ENCODE data around the gene PIK3R6.
A peak's percentile ranks its signal among the peaks of the same experiment; 100 is the strongest.

The PIK3R6 gene

GRCh38 chr17:8788998-8789397 lies 78.5 kb downstream of the PIK3R6 start:
- Histone ChIP-seq H3K4me2 (ENCODE audit: insufficient read depth, low read length, poor library complexity, severe bottlenecking) (no peak overlapping the region), H4K8ac (ENCODE audit: low read depth, low read length) (no peak overlapping the region), H2BK12ac (ENCODE audit: low read length) (no peak overlapping the region), H3K9me3 (replicated peaks in 1 of 2; ENCODE audit: control insufficient read depth in 2 of 2, insufficient read depth in 1 of 2, low read depth in 1 of 2, low read length in 2 of 2) (peaks cover 4 to 11% of the 10 kb centered on the region in 2 donors), H3K4me1 (ENCODE audit: control insufficient read depth in 2 of 2, insufficient read depth in 1 of 2, low read depth in 1 of 2, low read length in 2 of 2) (peaks cover 0 to 2% of the 10 kb centered on the region in 2 donors), H3K4ac (ENCODE audit: low read length) (no peak overlapping the region), H2BK5ac (ENCODE audit: low read length) (no peak overlapping the region), H2BK15ac (ENCODE audit: low read length) (no peak overlapping the region), H3K9ac (ENCODE audit: low read depth, low read length, poor library complexity) (no peak overlapping the region), H3K4me3 (ENCODE audit: low read length in 2 of 2) (no peak overlapping the region), H3K14ac (ENCODE audit: low read length) (no peak overlapping the region), H3K36me3 (replicated peaks in 1 of 2; ENCODE audit: control insufficient read depth in 2 of 2, insufficient read depth in 2 of 2, low read length in 2 of 2) (no peaks in the 10 kb centered on the region), H3K23ac (ENCODE audit: low read depth, low read length, poor library complexity) (no peak overlapping the region), H2AFZ (ENCODE audit: low read length) (no peak overlapping the region), H2BK120ac (ENCODE audit: low read depth, low read length) (no peak overlapping the region), H3K79me1 (ENCODE audit: low read depth, low read length) (no peaks in the 10 kb centered on the region), H3K18ac (ENCODE audit: low read length) (no peak overlapping the region), H4K91ac (ENCODE audit: low read depth, low read length, poor library complexity) (no peak overlapping the region), H3K27ac (replicated peaks; ENCODE audit: low read length) (no peak overlapping the region), H3K27me3 (ENCODE audit: control insufficient read depth in 3 of 3, insufficient read depth in 3 of 3, low read depth in 1 of 3, low read length in 3 of 3) (peaks cover 0 to 4% (median 0%) of the 10 kb centered on the region in 3 experiments), H2AK5ac (ENCODE audit: low read depth, low read length) (no peak overlapping the region)
- no CpG with 5 or more reads among the region's 2 CpGs for WGBS, 2 donors (ENCODE audit: extremely low coverage in 2 of 2, insufficient read length in 2 of 2, insufficient replicate concordance in 1 of 2)
- DNase-seq (ENCODE audit: low spot score): no peak

- Histone ChIP-seq H4K91ac (ENCODE audit: low read depth, low read length, poor library complexity) (no peak overlapping the region), H2AK5ac (ENCODE audit: low read depth, low read length) (peak overlapping the region; percentile 2), H3K79me1 (ENCODE audit: low read depth, low read length) (no peaks in the 10 kb centered on the region), H3K27ac (replicated peaks; ENCODE audit: low read length) (no peak overlapping the region), H2AFZ (ENCODE audit: low read length) (peak overlapping the region; percentile 69), H3K27me3 (ENCODE audit: control insufficient read depth in 3 of 3, insufficient read depth in 3 of 3, low read depth in 1 of 3, low read length in 3 of 3) (peaks cover 0 to 4% (median 0%) of the 10 kb centered on the region in 3 experiments), H3K4me1 (ENCODE audit: control insufficient read depth in 2 of 2, insufficient read depth in 1 of 2, low read depth in 1 of 2, low read length in 2 of 2) (peaks cover 0 to 2% of the 10 kb centered on the region in 2 donors), H3K18ac (ENCODE audit: low read length) (no peak overlapping the region), H3K4me2 (ENCODE audit: insufficient read depth, low read length, poor library complexity, severe bottlenecking) (no peak overlapping the region), H3K14ac (ENCODE audit: low read length) (no peak overlapping the region), H4K8ac (ENCODE audit: low read depth, low read length) (no peak overlapping the region), H2BK12ac (ENCODE audit: low read length) (no peak overlapping the region), H3K4me3 (ENCODE audit: low read length in 2 of 2) (no peak overlapping the region), H3K23ac (ENCODE audit: low read depth, low read length, poor library complexity) (no peak overlapping the region), H3K9me3 (replicated peaks in 1 of 2; ENCODE audit: control insufficient read depth in 2 of 2, insufficient read depth in 1 of 2, low read depth in 1 of 2, low read length in 2 of 2) (no peaks in the 10 kb centered on the region), H3K4ac (ENCODE audit: low read length) (no peak overlapping the region), H2BK120ac (ENCODE audit: low read depth, low read length) (no peak overlapping the region), H3K9ac (ENCODE audit: low read depth, low read length, poor library complexity) (peak overlapping the region; percentile 46), H3K36me3 (replicated peaks in 1 of 2; ENCODE audit: control insufficient read depth in 2 of 2, insufficient read depth in 2 of 2, low read length in 2 of 2) (no peaks in the 10 kb centered on the region), H2BK5ac (ENCODE audit: low read length) (no peak overlapping the region), H2BK15ac (ENCODE audit: low read length) (no peak overlapping the region)
- DNase-seq (ENCODE audit: low spot score): peak; percentile 81
- WGBS, 2 donors (ENCODE audit: extremely low coverage in 2 of 2, insufficient read length in 2 of 2, insufficient replicate concordance in 1 of 2): no CpG with 5 or more reads among the region's 19 CpGs
Measured at GRCh38 chr17:8785547-8786413, 81.7 kb downstream of the PIK3R6 start.

GRCh38 chr17:8782176-8782575 lies 85.3 kb downstream of the PIK3R6 start:
- Histone ChIP-seq H3K4me2 (ENCODE audit: insufficient read depth, low read length, poor library complexity, severe bottlenecking) (no peak overlapping the region), H3K79me1 (ENCODE audit: low read depth, low read length) (no peaks in the 10 kb centered on the region), H3K4me3 (ENCODE audit: low read length in 2 of 2) (no peak overlapping the region), H3K27me3 (ENCODE audit: control insufficient read depth in 3 of 3, insufficient read depth in 3 of 3, low read depth in 1 of 3, low read length in 3 of 3) (no peaks in the 10 kb centered on the region), H2BK12ac (ENCODE audit: low read length) (no peak overlapping the region), H3K36me3 (replicated peaks in 1 of 2; ENCODE audit: control insufficient read depth in 2 of 2, insufficient read depth in 2 of 2, low read length in 2 of 2) (no peaks in the 10 kb centered on the region), H3K23ac (ENCODE audit: low read depth, low read length, poor library complexity) (no peak overlapping the region), H4K91ac (ENCODE audit: low read depth, low read length, poor library complexity) (no peak overlapping the region), H2BK15ac (ENCODE audit: low read length) (no peak overlapping the region), H3K18ac (ENCODE audit: low read length) (no peak overlapping the region), H3K4ac (ENCODE audit: low read length) (no peak overlapping the region), H2BK5ac (ENCODE audit: low read length) (no peak overlapping the region), H3K27ac (replicated peaks; ENCODE audit: low read length) (no peak overlapping the region), H3K9ac (ENCODE audit: low read depth, low read length, poor library complexity) (no peak overlapping the region), H2BK120ac (ENCODE audit: low read depth, low read length) (no peak overlapping the region), H3K14ac (ENCODE audit: low read length) (no peak overlapping the region), H3K4me1 (ENCODE audit: control insufficient read depth in 2 of 2, insufficient read depth in 1 of 2, low read depth in 1 of 2, low read length in 2 of 2) (no peaks in the 10 kb centered on the region), H2AFZ (ENCODE audit: low read length) (no peak overlapping the region), H3K9me3 (replicated peaks in 1 of 2; ENCODE audit: control insufficient read depth in 2 of 2, insufficient read depth in 1 of 2, low read depth in 1 of 2, low read length in 2 of 2) (no peaks in the 10 kb centered on the region), H4K8ac (ENCODE audit: low read depth, low read length) (no peak overlapping the region), H2AK5ac (ENCODE audit: low read depth, low read length) (no peak overlapping the region)
- WGBS, 2 donors (ENCODE audit: extremely low coverage in 2 of 2, insufficient read length in 2 of 2, insufficient replicate concordance in 1 of 2): no CpG with 5 or more reads among the region's 1 CpG
- DNase-seq (ENCODE audit: low spot score): no peak

- Histone ChIP-seq H3K27ac (replicated peaks; ENCODE audit: low read length) (no peak overlapping the region), H4K91ac (ENCODE audit: low read depth, low read length, poor library complexity) (no peak overlapping the region), H2BK120ac (ENCODE audit: low read depth, low read length) (no peak overlapping the region), H3K4me1 (ENCODE audit: control insufficient read depth in 2 of 2, insufficient read depth in 1 of 2, low read depth in 1 of 2, low read length in 2 of 2) (no peaks in the 10 kb centered on the region), H4K8ac (ENCODE audit: low read depth, low read length) (no peak overlapping the region), H2AFZ (ENCODE audit: low read length) (no peak overlapping the region), H3K4me2 (ENCODE audit: insufficient read depth, low read length, poor library complexity, severe bottlenecking) (no peak overlapping the region), H2AK5ac (ENCODE audit: low read depth, low read length) (no peak overlapping the region), H3K9me3 (replicated peaks in 1 of 2; ENCODE audit: control insufficient read depth in 2 of 2, insufficient read depth in 1 of 2, low read depth in 1 of 2, low read length in 2 of 2) (no peaks in the 10 kb centered on the region), H3K27me3 (ENCODE audit: control insufficient read depth in 3 of 3, insufficient read depth in 3 of 3, low read depth in 1 of 3, low read length in 3 of 3) (peaks cover 0 to under 1% (median 0%) of the 10 kb centered on the region in 3 experiments), H3K79me1 (ENCODE audit: low read depth, low read length) (no peaks in the 10 kb centered on the region), H2BK15ac (ENCODE audit: low read length) (no peak overlapping the region), H3K9ac (ENCODE audit: low read depth, low read length, poor library complexity) (no peak overlapping the region), H2BK12ac (ENCODE audit: low read length) (no peak overlapping the region), H3K4ac (ENCODE audit: low read length) (no peak overlapping the region), H3K36me3 (replicated peaks in 1 of 2; ENCODE audit: control insufficient read depth in 2 of 2, insufficient read depth in 2 of 2, low read length in 2 of 2) (no peaks in the 10 kb centered on the region), H2BK5ac (ENCODE audit: low read length) (no peak overlapping the region), H3K14ac (ENCODE audit: low read length) (no peak overlapping the region), H3K4me3 (ENCODE audit: low read length in 2 of 2) (no peak overlapping the region), H3K18ac (ENCODE audit: low read length) (no peak overlapping the region), H3K23ac (ENCODE audit: low read depth, low read length, poor library complexity) (no peak overlapping the region)
- whole genome bisulfite sequencing, 2 donors (ENCODE audit: extremely low coverage in 2 of 2, insufficient read length in 2 of 2, insufficient replicate concordance in 1 of 2): no CpG with 5 or more reads among the region's 4 CpGs
- no peak for DNase-seq (ENCODE audit: low spot score)
Measured at GRCh38 chr17:8781776-8782175, 85.7 kb downstream of the PIK3R6 start.

Data from neuronal stem cell (in vitro differentiated cells).